ENCODE results near the gene LGALS3.

LGALS3 gene

GRCh38 chr14:55103005-55103640 is 25.9 kb upstream of the LGALS3 start:
- TF ChIP-seq CTCF (IDR thresholded peaks at IDR 0.05; ENCODE audit: borderline replicate concordance, control extremely low read depth, extremely low read depth, insufficient read depth, missing control alignments), result no peak
- peak; percentile 51 for DNase-seq (ENCODE audit: low spot score)
- in situ Hi-C loops (cut with MboI; ENCODE audit: low sequenced_read_pairs, unreplicated experiment), result no loop called here

GRCh38 chr14:55103971-55104954 is 24.8 kb upstream of the LGALS3 start:
- in situ Hi-C loops (cut with MboI; ENCODE audit: low sequenced_read_pairs, unreplicated experiment), result no loop called here
- no peak for TF ChIP-seq CTCF (IDR thresholded peaks at IDR 0.05; ENCODE audit: borderline replicate concordance, control extremely low read depth, extremely low read depth, insufficient read depth, missing control alignments)
- no peak for DNase-seq (ENCODE audit: low spot score)

- no peak for DNase-seq (ENCODE audit: low spot score)
- in situ Hi-C loops (cut with MboI; ENCODE audit: low sequenced_read_pairs, unreplicated experiment), result no loop called here
- no peak for TF ChIP-seq CTCF (IDR thresholded peaks at IDR 0.05; ENCODE audit: borderline replicate concordance, control extremely low read depth, extremely low read depth, insufficient read depth, missing control alignments)
Observed at GRCh38 chr14:55105991-55106390, 23.1 kb upstream of the LGALS3 start.

- in situ Hi-C loops (cut with MboI; ENCODE audit: low sequenced_read_pairs, unreplicated experiment), result no loop called here
Observed at GRCh38 chr14:55107766-55108554, 21.1 kb upstream of the LGALS3 start.

GRCh38 chr14:55109836-55110235 is 19.2 kb upstream of the LGALS3 start:
- TF ChIP-seq CTCF (IDR thresholded peaks at IDR 0.05; ENCODE audit: borderline replicate concordance, control extremely low read depth, extremely low read depth, insufficient read depth, missing control alignments), result no peak
- no peak for DNase-seq (ENCODE audit: low spot score)
- in situ Hi-C loops (cut with MboI; ENCODE audit: low sequenced_read_pairs, unreplicated experiment), result no loop called here

More at GRCh38 chr14:55107766-55108554, 21.1 kb upstream of the LGALS3 start:
- no peak for TF ChIP-seq CTCF (IDR thresholded peaks at IDR 0.05; ENCODE audit: borderline replicate concordance, control extremely low read depth, extremely low read depth, insufficient read depth, missing control alignments)
- DNase-seq (ENCODE audit: low spot score), result peak; percentile 72

GRCh38 chr14:55111122-55111708 is 17.8 kb upstream of the LGALS3 start:
- in situ Hi-C loops (cut with MboI; ENCODE audit: low sequenced_read_pairs, unreplicated experiment), result no loop called here
- no peak for DNase-seq (ENCODE audit: low spot score)
- no peak for TF ChIP-seq CTCF (IDR thresholded peaks at IDR 0.05; ENCODE audit: borderline replicate concordance, control extremely low read depth, extremely low read depth, insufficient read depth, missing control alignments)
